PC-3 (cell line): Measurements from ENCODE around the gene HDAC6. TPM values are rescaled to one million over a fixed set of nuclear protein-coding genes. Genes with fewer than 3 reads are reported as not detected.

Experiments
- ATAC-seq: fragments of 200-7000 bp; cut with Tn5 transposase; 2 replicates; pipeline ENCODE4 v1.9.1; 2020; ENCODE audit warnings: mild to moderate bottlenecking, moderate library complexity
- BruUV-seq: library from RNA; stranded (reverse); fragments of 400-500 nt; replicated peaks from 2 replicates; lab custom pipeline; 2021; lab: Mats Ljungman, UMichigan
- CTCF ChIA-PET: fragments of 300-600 bp; sonication (Branson Sonifier 250); formaldehyde crosslinking; loops from one replicate; lab custom pipeline; 2022; ENCODE audit warnings: antibody characterized with exemption; lab: Charles Lee
- POLR2A ChIA-PET: fragments of 300-600 bp; sonication (Branson Sonifier 250); formaldehyde crosslinking; loops from one replicate; lab custom pipeline; 2022; ENCODE audit warnings: antibody characterized with exemption; ENCODE audit not compliant: unreplicated experiment; lab: Charles Lee
- DNase-seq: peaks from one replicate; pipeline ENCODE4 v3.0.0-alpha.2; 2015
- H2AFZ ChIP-seq: fragments of 300-600 bp; sonication (generic); 2 replicates; pipeline ENCODE4 v1.6.0; 2016; ENCODE audit warnings: antibody characterized with exemption, low read length
- H3F3A ChIP-seq: fragments of 300-600 bp; sonication (generic); one replicate; pipeline ENCODE4 v1.6.0; 2017; ENCODE audit warnings: antibody characterized with exemption, low read length, control low read depth, mild to moderate bottlenecking; ENCODE audit not compliant: unreplicated experiment
- H3K27ac ChIP-seq: fragments of 300-600 bp; sonication (generic); 2 replicates; pipeline ENCODE4 v1.5.1; 2016; ENCODE audit warnings: mild to moderate bottlenecking, low read length
- H3K27me3 ChIP-seq: fragments of 300-600 bp; sonication (generic); 2 replicates; pipeline ENCODE4 v1.6.1; 2016; ENCODE audit warnings: low read length, mixed read lengths
- H3K36me3 ChIP-seq: fragments of 300-600 bp; sonication (generic); 2 replicates; pipeline ENCODE4 v1.6.1; 2016; ENCODE audit warnings: low read depth, mixed run types, low read length, mixed read lengths
- H3K4me1 ChIP-seq: fragments of 300-600 bp; sonication (generic); 2 replicates; pipeline ENCODE4 v1.5.1; 2016; ENCODE audit warnings: low read length; ENCODE audit not compliant: insufficient read depth
- H3K4me2 ChIP-seq: fragments of 300-600 bp; sonication (generic); 2 replicates; pipeline ENCODE4 v1.6.0; 2016; ENCODE audit warnings: low read length
- H3K4me3 ChIP-seq: fragments of 300-600 bp; sonication (generic); 2 replicates; pipeline ENCODE4 v1.5.1; 2016; ENCODE audit warnings: mild to moderate bottlenecking, low read length, mixed read lengths
- H3K79me2 ChIP-seq: fragments of 300-600 bp; sonication (generic); 2 replicates; pipeline ENCODE4 v1.6.1; 2017; ENCODE audit warnings: low read length, mixed read lengths
- H3K9ac ChIP-seq: fragments of 300-600 bp; sonication (generic); 2 replicates; pipeline ENCODE4 v1.6.0; 2016; ENCODE audit warnings: mild to moderate bottlenecking, low read length
- H3K9me2 ChIP-seq: fragments of 300-600 bp; sonication (generic); replicated peaks from 2 replicates; pipeline ENCODE4 v1.6.1; 2016; ENCODE audit warnings: mixed run types, low read length, mixed read lengths
- H3K9me3 ChIP-seq: fragments of 300-600 bp; sonication (generic); 2 replicates; pipeline ENCODE4 v1.6.1; 2016; ENCODE audit warnings: low read length, mixed read lengths
- H4K20me1 ChIP-seq: fragments of 300-600 bp; sonication (generic); 2 replicates; pipeline ENCODE4 v1.6.1; 2016; ENCODE audit warnings: low read length, mixed read lengths
- EZH2 ChIP-seq: fragments of 300-600 bp; sonication (generic); IDR thresholded peaks from one replicate; pipeline ENCODE4 v1.6.1; 2017; ENCODE audit warnings: antibody characterized with exemption, mild to moderate bottlenecking, low read length; ENCODE audit not compliant: unreplicated experiment
- EZH2phosphoT487 ChIP-seq: fragments of 300-600 bp; sonication (generic); IDR thresholded peaks from 2 replicates; pipeline ENCODE4 v1.6.1; 2018; ENCODE audit warnings: mild to moderate bottlenecking, antibody characterized with exemption, low read length, borderline replicate concordance
- intact Hi-C: fragments of 100-400 bp; cut with micrococcal nuclease; formaldehyde crosslinking; loops from 2 replicates; pipeline ENCODE4 v1.9.0; 2023
- total RNA-seq: library from RNA; depleted of rRNA; stranded (reverse); fragments of >200 nt; gene quantifications from 2 replicates; pipeline ENCODE4 v1.2.3, GENCODE V29; 2014
- TF ChIP-seq, protein P1 (sequence below): fragments of 300-600 bp; sonication (generic); conservative IDR thresholded peaks from 2 replicates; pipeline ENCODE4 v1.5.1; 2017; ENCODE audit warnings: antibody characterized with exemption, low read depth, mild to moderate bottlenecking, low read length

The HDAC6 gene
- total RNA-seq, 1 experiment from 2014 or later = 58.0 TPM

DNA sequence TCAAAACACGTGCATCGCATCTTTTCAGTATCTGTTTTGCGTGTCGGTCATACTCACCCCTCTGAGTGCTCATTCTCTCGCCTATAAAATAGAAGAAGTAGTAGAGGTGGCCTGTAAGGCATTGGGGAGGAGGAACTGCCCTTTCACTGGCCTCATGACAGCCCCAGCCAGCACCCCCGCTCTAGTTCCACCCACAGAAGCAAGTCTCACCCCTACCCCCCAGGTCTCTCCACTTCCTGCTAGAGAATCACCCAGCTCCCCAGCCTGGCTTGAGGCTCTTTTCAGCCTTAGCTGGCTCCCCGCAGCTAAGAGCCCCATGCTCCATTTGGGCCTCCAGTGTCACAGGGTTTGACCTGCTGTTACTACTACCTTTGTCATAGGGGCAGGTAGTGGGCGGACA is 11.8 kb downstream of the HDAC6 start:
- ChIA-PET CTCF (no interaction called here), POLR2A (no interaction called here)
- no peaks in the 10 kb centered on the region for H3K9me2 ChIP-seq
- TF ChIP-seq EZH2 (no peak), EZH2phosphoT487 (no peak)
- TF ChIP-seq, protein P1, sequence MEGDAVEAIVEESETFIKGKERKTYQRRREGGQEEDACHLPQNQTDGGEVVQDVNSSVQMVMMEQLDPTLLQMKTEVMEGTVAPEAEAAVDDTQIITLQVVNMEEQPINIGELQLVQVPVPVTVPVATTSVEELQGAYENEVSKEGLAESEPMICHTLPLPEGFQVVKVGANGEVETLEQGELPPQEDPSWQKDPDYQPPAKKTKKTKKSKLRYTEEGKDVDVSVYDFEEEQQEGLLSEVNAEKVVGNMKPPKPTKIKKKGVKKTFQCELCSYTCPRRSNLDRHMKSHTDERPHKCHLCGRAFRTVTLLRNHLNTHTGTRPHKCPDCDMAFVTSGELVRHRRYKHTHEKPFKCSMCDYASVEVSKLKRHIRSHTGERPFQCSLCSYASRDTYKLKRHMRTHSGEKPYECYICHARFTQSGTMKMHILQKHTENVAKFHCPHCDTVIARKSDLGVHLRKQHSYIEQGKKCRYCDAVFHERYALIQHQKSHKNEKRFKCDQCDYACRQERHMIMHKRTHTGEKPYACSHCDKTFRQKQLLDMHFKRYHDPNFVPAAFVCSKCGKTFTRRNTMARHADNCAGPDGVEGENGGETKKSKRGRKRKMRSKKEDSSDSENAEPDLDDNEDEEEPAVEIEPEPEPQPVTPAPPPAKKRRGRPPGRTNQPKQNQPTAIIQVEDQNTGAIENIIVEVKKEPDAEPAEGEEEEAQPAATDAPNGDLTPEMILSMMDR = no peak
- no peaks in the 10 kb centered on the region for H3K36me3 ChIP-seq
- H3K4me2 ChIP-seq = no peak overlapping the region
- H3K4me3 ChIP-seq = no peak overlapping the region
- no peak overlapping the region for H3K9ac ChIP-seq
- no peak overlapping the region for H3K27ac ChIP-seq
- no peaks in the 10 kb centered on the region for H4K20me1 ChIP-seq
- ATAC-seq (no peak), DNase-seq (no peak)
- H3K79me2 ChIP-seq = no peaks in the 10 kb centered on the region
- H3K27me3 ChIP-seq = no peaks in the 10 kb centered on the region
- H3F3A ChIP-seq = no peaks in the 10 kb centered on the region
- no peaks in the 10 kb centered on the region for H3K9me3 ChIP-seq
- no peak overlapping the region for H2AFZ ChIP-seq
- no peaks in the 10 kb centered on the region for H3K4me1 ChIP-seq
- no TSS peak for BruUV-seq
- intact Hi-C loops = no loop called here

DNA sequence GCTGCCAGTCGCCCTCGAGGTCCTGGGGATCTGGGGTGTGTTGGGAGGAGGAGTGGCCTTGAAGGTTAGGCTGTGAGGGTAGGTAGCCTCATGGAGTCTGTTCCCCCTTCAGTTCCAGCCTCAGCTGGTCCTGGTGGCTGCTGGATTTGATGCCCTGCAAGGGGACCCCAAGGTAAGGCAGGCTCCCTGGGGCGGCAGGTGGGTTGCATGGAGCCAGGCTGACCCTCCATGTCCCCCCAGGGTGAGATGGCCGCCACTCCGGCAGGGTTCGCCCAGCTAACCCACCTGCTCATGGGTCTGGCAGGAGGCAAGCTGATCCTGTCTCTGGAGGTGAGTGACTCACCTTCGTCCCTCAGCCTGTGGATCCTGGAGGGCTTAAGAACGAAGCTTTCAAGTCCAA is 12.9 kb downstream of the HDAC6 start:
- CTCF ChIA-PET = no interaction called here
- DNase-seq (no peak), ATAC-seq (no peak)
- H3K9me2 ChIP-seq = no peaks in the 10 kb centered on the region
- no peak overlapping the region for H3K27ac ChIP-seq
- H4K20me1 ChIP-seq = no peaks in the 10 kb centered on the region
- no peaks in the 10 kb centered on the region for H3K27me3 ChIP-seq
- H3K4me3 ChIP-seq = no peak overlapping the region
- no peaks in the 10 kb centered on the region for H3K4me1 ChIP-seq
- H3K4me2 ChIP-seq = no peak overlapping the region
- no peak overlapping the region for H3K9ac ChIP-seq
- BruUV-seq = no TSS peak
- POLR2A ChIA-PET = no interaction called here
- H3K9me3 ChIP-seq = no peaks in the 10 kb centered on the region
- no peaks in the 10 kb centered on the region for H3F3A ChIP-seq
- H2AFZ ChIP-seq = no peak overlapping the region
- H3K79me2 ChIP-seq = no peaks in the 10 kb centered on the region
- no peaks in the 10 kb centered on the region for H3K36me3 ChIP-seq
- intact Hi-C loops = no loop called here
- TF ChIP-seq, protein P1 = no peak
- TF ChIP-seq EZH2phosphoT487 = no peak
- TF ChIP-seq EZH2 = no peak

GRCh38 chrX:48815266-48815665 is 13.4 kb downstream of the HDAC6 start:
- TF ChIP-seq, protein P1 = no peak
- TF ChIP-seq EZH2phosphoT487 = no peak
- no peak for TF ChIP-seq EZH2
- H3K4me2 ChIP-seq = no peak overlapping the region
- H3K79me2 ChIP-seq = no peaks in the 10 kb centered on the region
- DNase-seq = no peak
- H3K9me2 ChIP-seq = no peaks in the 10 kb centered on the region
- H3K27me3 ChIP-seq = no peaks in the 10 kb centered on the region
- no peak overlapping the region for H2AFZ ChIP-seq
- no peaks in the 10 kb centered on the region for H3K4me1 ChIP-seq
- intact Hi-C loops = no loop called here
- H3K9me3 ChIP-seq = no peaks in the 10 kb centered on the region
- no peaks in the 10 kb centered on the region for H3K36me3 ChIP-seq
- CTCF ChIA-PET = no interaction called here
- no peaks in the 10 kb centered on the region for H4K20me1 ChIP-seq
- H3K4me3 ChIP-seq = no peak overlapping the region
- H3K9ac ChIP-seq = no peak overlapping the region
- no peak for ATAC-seq
- no peaks in the 10 kb centered on the region for H3F3A ChIP-seq
- POLR2A ChIA-PET = no interaction called here
- no TSS peak for BruUV-seq
- no peak overlapping the region for H3K27ac ChIP-seq
